ENCODE measurements around the gene CMTR1.
"Not testable (repeated sequence)": the region's sequence is repeated elsewhere in the genome, so short reads cannot be mapped to it uniquely, and the experiment has no call there.

The CMTR1 gene

DNA sequence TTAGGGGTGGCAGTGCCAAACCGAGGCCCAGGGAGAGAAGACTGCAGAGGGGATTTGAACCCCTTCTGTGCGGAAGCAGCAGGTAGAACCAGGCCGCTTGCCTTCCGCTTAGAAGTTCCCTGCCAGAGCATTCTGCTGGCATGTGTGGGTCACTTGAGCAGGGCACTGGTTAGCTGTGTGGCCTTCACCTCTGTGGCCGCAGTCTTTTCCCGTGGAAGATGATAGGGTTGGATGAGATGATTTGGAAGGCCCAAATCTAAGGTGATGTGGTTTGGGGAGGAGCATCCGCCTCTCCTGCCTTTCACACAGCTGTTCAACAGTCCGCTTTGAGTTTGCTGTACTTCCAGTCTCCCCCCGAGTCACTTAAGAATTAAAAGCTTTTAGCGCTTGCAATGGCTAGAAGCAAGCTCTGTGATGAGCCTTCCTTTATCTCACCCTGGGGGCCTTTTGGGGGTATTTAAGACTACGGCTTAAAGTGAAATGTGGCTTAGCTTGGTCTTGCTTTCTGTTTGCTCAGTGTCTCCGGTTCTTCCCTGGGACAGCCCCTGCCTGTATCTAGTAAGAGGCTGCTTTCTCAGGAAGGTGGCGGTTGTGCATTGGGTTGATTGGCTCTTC lies 743 bp downstream of the CMTR1 start:
- DNase-seq (ENCODE audit: low spot score): no peak

DNA sequence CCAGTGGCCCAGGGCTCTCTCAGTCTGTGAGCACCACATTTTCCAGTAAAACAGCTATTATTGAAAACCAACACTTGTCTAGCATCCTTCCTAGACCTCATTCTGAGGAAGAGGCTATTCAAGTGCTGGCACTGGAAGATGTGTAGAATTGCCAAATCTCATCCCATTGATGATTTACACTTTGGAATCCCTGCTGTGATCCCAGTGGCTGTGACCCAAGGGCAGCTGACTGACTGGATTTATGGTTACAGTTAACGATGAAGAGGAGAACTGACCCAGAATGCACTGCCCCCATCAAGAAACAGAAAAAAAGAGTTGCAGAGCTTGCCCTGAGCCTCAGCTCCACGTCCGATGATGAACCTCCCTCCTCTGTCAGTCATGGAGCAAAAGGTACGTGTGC lies 2.4 kb downstream of the CMTR1 start:
- DNase-seq (ENCODE audit: low spot score): no peak

GRCh38 chr6:37435816-37436215 lies 2.8 kb downstream of the CMTR1 start:
- no peak for DNase-seq (ENCODE audit: low spot score)

GRCh38 chr6:37438930-37439329 lies 5.9 kb downstream of the CMTR1 start:
- no peak for DNase-seq (ENCODE audit: low spot score)

DNA sequence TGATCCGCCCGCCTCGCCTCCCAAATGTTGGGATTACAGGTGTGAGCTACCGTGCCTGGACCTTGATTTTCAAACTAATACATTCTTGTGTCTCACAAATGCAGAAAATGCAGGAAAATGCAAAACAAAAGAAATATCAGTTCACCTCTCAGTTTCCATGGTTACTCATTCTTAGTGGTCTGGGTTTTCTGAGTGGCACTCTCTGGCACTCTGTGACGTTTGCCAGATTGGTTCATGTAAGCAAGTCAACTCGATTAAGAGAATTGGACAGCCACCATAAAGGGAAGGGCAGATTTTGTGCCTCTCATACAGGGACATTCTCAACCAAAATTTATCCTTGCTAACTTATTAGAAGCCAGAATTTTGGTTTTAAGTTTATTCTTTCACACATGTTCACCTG lies 8.6 kb downstream of the CMTR1 start:
- no peak for DNase-seq (ENCODE audit: low spot score)

DNA sequence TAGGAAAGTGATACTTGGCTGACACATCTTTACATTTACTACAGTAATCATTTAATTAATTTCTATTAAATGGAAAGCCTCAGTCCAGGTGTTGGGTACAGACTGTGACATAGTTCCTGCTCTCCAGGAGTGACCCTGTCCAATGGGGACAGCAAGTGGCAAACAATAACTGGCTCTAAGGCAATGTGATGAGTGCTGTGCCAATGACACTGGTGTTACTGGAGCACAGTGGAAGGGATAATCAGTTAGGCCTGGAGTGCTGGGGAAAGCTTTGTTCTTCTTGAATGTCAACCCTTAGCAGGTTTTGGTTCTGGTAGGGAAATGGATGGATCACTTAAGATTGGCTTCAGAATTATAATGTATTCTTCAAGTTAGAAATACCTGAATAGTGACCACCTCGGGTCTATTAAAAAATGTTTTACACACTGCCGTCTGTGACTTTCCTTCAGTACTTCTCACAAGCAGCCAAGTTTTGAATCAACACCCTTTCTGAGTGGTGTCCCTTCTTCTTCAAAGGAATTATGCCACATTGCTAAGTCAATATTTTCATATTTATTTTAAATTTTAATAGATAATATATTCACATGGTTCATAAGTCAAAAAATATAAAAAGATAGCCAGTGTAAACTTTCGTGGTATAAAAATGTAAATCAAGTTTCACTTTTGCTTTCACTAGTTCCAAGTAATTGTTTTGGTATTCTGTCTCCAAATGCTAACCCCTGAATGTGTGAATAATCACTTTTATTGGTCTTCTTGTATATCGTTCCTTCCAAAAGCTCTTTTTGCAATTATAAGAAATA lies 9.6 kb downstream of the CMTR1 start:
- peak; percentile 45 for DNase-seq (ENCODE audit: low spot score)

- not testable (repeated sequence) for DNase-seq (ENCODE audit: low spot score)
These were observed 10.2 kb downstream of the CMTR1 start for GRCh38 chr6:37443216-37443542.

GRCh38 chr6:37449984-37450383 lies 17.0 kb downstream of the CMTR1 start:
- no peak for DNase-seq (ENCODE audit: low spot score)

- no peak for DNase-seq (ENCODE audit: low spot score)
These were observed 18.6 kb downstream of the CMTR1 start for GRCh38 chr6:37451441-37452193.

DNA sequence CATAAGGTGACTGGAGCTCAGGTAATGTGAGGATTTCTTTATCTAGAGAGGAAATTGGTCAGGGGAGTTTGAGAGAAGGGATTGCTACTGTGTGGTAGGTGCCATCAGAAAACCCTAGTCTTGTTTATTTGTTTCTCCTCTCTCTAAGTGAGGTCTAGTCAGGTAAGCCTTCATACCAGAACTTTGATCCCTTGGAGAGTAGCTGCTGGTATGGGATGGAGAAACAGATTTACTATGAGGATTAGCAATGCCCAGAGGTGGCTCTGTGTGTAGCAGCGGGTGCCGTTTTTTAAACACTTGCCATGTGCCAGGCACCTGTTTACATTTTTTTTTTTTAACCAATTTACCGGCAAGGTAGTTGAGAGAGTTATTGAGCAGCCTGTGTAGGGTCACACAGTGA lies 19.5 kb downstream of the CMTR1 start:
- no peak for DNase-seq (ENCODE audit: low spot score)

DNA sequence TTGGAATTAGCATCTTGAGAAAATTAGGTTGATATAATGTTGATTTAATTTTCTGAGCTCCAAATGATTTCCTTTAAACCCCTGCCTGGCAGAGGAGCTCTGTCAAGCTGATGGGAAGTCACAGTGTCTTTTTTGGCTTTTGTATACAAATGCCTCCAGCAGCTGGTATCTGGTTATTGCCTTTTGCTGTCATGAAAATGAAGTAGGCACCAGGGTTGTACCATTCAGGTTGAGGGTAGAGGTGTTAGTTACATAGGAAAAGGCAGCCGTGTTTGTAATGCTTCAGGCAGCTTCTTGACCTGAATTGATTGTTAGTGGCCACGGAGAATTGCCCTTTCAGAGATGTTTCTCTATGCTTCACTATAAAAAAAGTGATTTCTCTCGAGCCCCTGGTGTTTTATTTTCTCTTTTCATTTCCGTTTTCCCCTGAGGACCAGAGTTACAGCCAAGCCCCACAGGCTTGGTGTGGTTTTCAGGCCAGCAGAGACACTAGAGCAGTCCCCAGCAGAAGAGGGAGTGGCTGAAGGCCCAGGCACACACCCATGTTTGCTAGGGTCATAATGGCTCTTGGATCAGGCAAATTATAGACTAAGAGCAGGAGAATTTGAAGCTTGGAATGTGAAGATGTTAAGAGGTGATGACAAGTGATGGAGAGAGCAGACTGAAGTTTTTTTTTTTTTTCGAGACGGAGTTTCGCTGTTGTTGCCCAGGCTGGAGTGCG lies 21.6 kb downstream of the CMTR1 start:
- peak; percentile 18 for DNase-seq (ENCODE audit: low spot score)

DNA sequence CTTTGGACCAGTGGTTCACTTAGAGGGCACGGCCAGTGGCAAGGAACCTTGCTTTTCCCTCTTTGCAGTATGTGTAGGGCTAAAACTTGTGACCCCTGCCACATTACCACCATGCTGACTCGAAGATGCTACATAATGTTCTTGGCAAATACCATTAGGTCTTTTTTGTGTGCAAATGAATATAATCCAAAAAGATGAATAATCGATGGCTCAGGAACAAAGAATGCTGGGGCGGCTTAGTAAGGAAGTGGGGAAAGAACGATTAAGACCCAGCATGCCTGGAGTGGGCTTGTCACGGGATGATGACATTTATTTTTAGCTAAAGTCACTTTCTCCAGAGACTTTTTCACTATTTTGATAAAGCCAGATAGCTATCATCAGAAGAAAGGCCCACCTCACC lies 23.1 kb downstream of the CMTR1 start:
- no peak for DNase-seq (ENCODE audit: low spot score)

DNA sequence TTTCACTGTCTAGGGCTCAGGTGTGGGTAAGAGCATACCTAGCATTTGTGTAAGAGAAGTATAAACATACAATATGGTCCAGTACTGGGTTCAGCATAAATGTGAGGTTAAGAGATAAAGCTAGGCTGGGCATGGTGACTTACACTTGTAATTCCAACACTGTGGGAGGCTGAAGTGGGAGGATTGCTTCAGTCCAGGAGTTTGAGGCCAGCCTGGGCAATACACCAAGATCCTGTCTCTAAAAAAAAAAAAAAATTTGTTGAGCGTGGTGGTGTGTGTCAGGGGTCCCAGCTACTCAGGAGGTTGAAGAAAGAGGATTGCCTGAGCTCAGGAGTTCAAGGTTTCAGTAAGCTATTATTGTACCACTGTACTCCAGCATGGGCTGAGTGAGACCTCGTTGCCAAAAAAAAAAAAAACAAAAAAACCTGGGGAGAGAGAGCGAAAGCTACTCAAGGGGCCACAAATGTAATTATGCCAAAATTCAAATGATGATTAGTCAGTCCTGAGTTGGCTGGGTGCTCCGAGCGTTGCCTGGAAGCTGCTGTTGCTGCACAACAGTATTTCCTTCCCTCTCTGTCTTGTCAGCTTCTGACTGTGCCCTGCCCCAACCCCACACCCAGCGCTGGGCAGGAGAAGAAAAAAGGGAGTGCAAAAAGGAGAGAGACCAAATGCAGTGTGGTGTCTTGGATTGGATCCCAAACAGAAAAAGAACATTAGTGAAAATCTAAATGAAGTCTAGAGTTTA lies 24.0 kb downstream of the CMTR1 start:
- DNase-seq (ENCODE audit: low spot score): peak; percentile 40

DNA sequence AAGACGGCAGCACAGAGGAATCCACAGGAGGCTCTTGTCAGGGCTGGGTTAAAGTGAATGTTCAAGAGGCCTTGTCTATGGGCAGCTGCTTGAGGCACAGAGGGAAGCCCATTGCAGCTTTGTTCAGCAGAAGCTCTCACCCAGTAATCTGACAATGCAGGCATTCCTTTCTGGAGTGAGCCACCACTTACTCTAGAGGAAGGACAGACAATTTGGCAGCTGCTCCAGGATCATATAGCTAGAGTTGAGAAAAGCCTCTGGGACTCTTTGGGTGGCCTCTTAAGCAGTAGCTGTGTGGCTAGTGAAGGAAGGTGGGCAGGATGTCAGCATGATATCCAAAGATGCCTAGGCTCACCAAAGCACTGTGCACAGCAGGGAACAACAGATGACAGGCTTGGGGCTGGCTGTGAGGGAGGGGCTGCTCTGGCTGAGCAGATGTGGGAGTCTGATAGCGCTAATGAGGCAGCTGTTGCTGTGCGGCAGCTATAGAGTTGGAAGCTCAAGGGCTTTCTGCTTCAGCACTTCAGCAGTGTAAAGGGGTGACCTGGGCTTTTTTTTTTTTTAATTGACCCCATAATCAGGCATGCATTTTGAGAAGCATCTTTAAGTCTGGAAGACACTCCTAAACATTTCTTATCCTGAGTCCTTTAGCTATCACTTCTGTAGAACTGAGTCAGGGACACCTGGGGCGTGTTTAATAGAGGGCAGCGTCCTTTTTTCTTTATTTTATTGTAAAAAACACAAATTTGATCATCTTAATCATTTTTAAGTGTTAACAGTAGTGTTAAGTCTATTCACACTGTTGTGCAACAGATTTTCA lies 27.2 kb downstream of the CMTR1 start:
- DNase-seq (ENCODE audit: low spot score): peak; percentile 95

DNA sequence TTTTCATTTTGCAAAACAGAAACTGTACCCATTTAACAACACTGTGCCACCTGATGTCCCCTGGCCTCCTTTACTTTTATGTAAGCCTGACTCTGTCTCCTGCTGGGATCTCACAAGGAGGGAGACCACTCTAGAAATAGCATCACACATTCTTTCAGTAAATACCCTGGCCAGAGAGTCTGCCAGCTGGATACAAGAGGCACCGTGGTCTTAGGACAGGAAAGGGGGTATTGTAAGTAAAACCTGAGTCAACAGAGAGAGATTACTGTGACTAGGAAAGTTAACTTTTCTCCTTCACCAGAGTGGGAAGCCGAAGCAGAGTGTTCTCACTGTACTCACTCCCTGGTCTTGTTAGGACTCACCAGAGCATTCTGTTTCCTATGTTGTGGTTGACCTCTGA lies 27.8 kb downstream of the CMTR1 start:
- DNase-seq (ENCODE audit: low spot score): no peak

DNA sequence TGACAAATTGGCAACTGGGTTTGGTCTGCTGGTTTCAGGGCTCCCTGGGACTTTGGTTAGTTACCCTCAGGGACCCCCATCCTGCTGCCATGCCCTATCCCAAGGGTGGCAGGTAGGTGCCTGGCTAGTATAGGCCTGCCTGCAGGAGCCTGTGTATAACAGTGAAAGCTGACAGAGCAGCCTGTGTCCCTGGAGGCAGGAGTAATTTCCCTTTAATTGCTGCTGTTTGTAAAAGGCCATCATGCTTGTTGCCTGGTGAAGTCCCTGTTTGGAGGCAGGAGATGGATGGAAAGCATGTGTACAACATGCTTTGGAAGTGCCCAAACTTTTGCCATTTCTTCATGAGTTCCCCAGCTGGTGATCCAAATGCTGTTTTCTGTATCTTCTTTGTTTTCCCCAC lies 30.1 kb downstream of the CMTR1 start:
- no peak for DNase-seq (ENCODE audit: low spot score)

- no peak for DNase-seq (ENCODE audit: low spot score)
These were observed 34.7 kb downstream of the CMTR1 start for GRCh38 chr6:37467718-37468117.

DNA sequence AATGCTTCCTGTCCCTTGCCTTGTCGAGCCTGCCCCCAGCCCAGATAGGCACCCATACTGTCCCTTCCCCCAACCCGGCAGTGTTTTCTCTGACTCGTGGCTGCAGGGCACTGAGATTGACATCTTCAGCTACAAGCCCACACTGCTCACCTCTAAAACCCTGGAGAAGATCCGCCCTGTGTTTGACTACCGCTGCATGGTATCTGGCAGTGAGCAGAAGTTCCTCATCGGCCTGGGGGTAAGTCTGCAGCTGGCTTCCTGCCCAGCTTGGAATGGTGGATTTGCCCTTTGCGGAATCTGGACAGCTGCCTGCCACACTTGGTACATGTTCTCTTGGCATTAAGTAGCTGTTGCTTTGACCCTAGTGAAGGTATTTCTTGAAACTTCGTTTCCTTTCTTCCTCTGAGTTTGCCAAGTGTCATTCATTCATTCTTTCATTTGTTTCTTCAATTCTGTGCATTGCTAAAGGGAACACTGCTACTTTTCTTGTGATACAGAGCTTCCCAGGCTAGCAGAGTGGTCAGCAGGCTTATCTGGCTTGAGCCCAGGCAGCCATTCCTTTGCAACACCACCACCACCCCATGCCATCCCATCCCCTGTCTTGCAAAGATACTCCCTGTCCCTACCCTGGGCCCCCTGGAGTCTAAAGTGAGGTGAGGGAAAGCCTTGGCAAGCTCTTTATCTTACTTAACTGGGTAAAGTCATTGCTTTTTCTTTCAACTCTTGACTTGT lies 40.5 kb downstream of the CMTR1 start:
- no peak for DNase-seq (ENCODE audit: low spot score)

DNA sequence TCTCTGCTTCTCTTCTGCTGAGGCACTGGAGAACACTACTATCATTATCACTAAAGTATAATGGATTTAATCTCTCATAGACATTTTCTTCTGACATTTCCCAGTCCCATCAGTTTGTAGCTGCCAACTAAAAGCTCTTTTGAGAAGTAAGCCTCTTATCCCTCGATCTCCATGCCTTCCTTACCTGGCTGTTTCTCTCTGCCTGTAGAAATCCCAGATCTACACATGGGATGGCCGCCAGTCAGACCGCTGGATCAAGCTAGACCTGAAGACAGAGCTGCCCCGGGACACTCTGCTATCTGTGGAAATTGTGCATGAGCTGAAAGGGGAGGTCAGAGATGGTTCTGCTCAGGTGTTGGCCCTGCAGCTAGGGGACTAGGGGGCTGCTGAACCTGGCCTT lies 41.3 kb downstream of the CMTR1 start:
- no peak for DNase-seq (ENCODE audit: low spot score)

DNA sequence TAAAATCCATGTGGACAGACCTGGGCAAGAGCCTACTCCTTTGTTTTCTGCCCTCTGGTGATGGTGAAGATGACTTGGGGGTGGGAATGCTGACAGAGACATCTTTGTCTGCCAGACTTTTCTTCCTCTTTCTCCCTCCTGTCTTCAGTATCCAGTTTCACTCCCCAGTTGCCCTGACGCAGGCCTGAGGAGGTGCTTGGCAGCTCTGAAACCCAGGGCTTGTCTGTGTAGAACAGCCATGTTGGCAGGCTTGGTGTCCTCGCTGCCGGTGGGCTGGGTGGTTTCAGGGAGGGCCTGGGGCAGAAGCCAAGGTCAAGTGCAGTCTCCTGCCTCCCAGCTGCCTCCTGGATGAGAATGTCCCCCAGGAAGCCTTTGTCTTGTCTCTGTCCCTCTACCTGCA lies 44.2 kb downstream of the CMTR1 start:
- no peak for DNase-seq (ENCODE audit: low spot score)
